ENCODE data around the gene B3GALNT2. TPM values are rescaled to one million over a fixed set of nuclear protein-coding genes. Genes with fewer than 3 reads are reported as not detected.

Gene B3GALNT2
- total and polyA plus RNA-seq, 5 donors from 2014 or later: 1.5 to 6.6 (median 4.8) TPM

DNA sequence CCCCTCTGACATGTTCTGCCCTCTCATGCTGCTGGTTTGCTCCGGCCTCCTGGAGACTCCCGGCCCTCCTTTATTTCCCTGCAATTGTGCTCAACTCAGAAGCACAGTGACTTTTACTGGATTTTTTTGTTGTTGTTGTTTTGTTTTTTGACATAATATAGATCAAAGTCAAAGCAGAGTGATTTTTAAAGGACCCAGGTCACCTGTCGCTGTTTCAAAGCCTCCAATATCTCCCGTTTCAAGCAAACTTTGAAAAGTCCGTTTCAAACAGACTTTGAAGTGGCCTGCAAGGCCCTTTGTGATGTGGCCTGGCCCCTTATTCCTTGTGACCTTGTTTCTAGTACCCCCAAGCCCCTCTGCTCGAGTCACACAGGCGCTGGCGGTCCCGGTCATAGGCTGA is 78.9 kb downstream of the B3GALNT2 start:
- no peak for ATAC-seq (ENCODE audit: low read depth in 2 of 2)
- no peak overlapping the region for H3K4me3 Mint-ChIP-seq
- H3K36me3 Mint-ChIP-seq: peaks cover 31% of the 10 kb centered on the region

DNA sequence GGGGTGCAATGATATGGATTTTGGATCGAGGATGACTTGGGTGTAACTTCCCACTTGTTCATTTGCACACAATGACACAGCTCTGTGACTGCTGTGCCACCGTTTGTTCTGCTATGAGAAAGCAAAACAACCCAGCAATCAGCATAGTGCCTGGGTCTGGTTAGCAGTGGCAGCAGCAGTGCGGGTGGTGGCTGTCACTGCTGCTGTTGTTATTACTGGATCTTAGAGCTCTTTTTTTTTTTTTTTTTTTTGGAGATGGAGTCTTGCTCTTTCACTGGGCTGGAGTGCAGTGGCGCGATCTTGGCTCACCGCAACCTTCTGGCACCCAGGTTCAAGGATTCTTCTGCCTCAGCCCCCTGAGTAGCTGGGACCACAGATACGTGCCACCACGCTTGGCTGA is 80.2 kb downstream of the B3GALNT2 start:
- Histone ChIP-seq H3K9me3 (ENCODE audit: control insufficient read depth in 2 of 2, low read length in 2 of 2) (no peaks in the 10 kb centered on the region), H3K27me3 (ENCODE audit: control insufficient read depth, insufficient read depth, low read length) (no peaks in the 10 kb centered on the region), H3K4me1 (ENCODE audit: control insufficient read depth, insufficient read depth, low read length, poor library complexity, severe bottlenecking) (peaks cover 10% of the 10 kb centered on the region), H3K4me3 (ENCODE audit: low read depth, low read length) (no peak overlapping the region), H3K36me3 (ENCODE audit: control insufficient read depth, insufficient read depth, low read length) (no peaks in the 10 kb centered on the region), H3K27ac (ENCODE audit: insufficient read depth, low read length, poor library complexity, severe bottlenecking) (no peak overlapping the region)
- peaks cover 12 to 25% (median 22%) of the 10 kb centered on the region in 4 donors for H3K4me1 Mint-ChIP-seq
- DNase-seq (peak in 1 of 3 donors; percentile 23), ATAC-seq (ENCODE audit: low read depth in 2 of 2) (no peak)
- H3K36me3 Mint-ChIP-seq: peaks cover 31% of the 10 kb centered on the region
- no peak overlapping the region for H3K4me3 Mint-ChIP-seq
- H3K27ac Mint-ChIP-seq: peak overlapping the region in 1 of 3 donors; percentile 68
- no peaks in the 10 kb centered on the region for H3K27me3 Mint-ChIP-seq
- peaks cover 0 to 2% (median 0%) of the 10 kb centered on the region in 7 donors for H3K9me3 Mint-ChIP-seq

More for the DNA sequence above, 78.9 kb downstream of the B3GALNT2 start:
- Mint-ChIP-seq H3K4me1 (peaks cover 12 to 25% (median 22%) of the 10 kb centered on the region in 4 donors), H3K27me3 (no peaks in the 10 kb centered on the region), H3K9me3 (peaks cover 0 to 2% (median 0%) of the 10 kb centered on the region in 7 donors), H3K27ac (peak overlapping the region in 1 of 3 donors; percentile 59)
- no peaks in the 10 kb centered on the region for H3K27me3 ChIP-seq (ENCODE audit: control insufficient read depth, insufficient read depth, low read length)
- H3K36me3 ChIP-seq (ENCODE audit: control insufficient read depth, insufficient read depth, low read length): no peaks in the 10 kb centered on the region
- H3K4me1 ChIP-seq (ENCODE audit: control insufficient read depth, insufficient read depth, low read length, poor library complexity, severe bottlenecking): peaks cover 10% of the 10 kb centered on the region
- H3K9me3 ChIP-seq (ENCODE audit: control insufficient read depth in 2 of 2, low read length in 2 of 2): no peaks in the 10 kb centered on the region
- H3K27ac ChIP-seq (ENCODE audit: insufficient read depth, low read length, poor library complexity, severe bottlenecking): no peak overlapping the region
- no peak overlapping the region for H3K4me3 ChIP-seq (ENCODE audit: low read depth, low read length)
- DNase-seq: no peak

DNA sequence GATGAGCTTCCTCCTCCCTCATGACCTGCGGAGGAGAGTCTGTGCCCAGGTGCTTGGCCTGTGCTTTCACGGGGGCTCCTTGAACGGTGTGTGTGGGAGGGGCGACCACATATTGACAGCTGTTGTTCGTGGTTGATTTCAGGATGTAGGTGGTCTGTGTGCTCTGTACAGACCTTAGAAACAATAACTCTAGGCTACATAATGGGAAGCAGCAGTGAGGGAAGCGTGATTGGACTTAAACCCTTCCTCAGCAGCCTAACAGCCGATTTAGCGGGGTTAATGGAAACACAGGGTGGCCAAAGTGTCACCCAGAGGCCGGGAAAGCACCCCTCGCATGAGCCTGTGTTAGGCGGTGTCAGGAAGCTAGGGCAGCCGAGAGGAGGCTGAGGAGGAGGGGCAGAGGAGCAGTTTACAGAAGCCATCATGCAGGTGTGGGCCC is 81.0 kb downstream of the B3GALNT2 start:
- Histone ChIP-seq H3K27ac (ENCODE audit: insufficient read depth, low read length, poor library complexity, severe bottlenecking) (no peak overlapping the region), H3K27me3 (ENCODE audit: control insufficient read depth, insufficient read depth, low read length) (no peaks in the 10 kb centered on the region), H3K9me3 (ENCODE audit: control insufficient read depth in 2 of 2, low read length in 2 of 2) (no peaks in the 10 kb centered on the region), H3K4me1 (ENCODE audit: control insufficient read depth, insufficient read depth, low read length, poor library complexity, severe bottlenecking) (peaks cover 10% of the 10 kb centered on the region), H3K4me3 (ENCODE audit: low read depth, low read length) (no peak overlapping the region), H3K36me3 (ENCODE audit: control insufficient read depth, insufficient read depth, low read length) (no peaks in the 10 kb centered on the region)
- peak in 1 of 3 donors; percentile 28 for DNase-seq
- Mint-ChIP-seq H3K4me3 (peak overlapping the region in 3 of 4 donors; percentile 4 to 71 (median 49)), H3K36me3 (peaks cover 29% of the 10 kb centered on the region), H3K27ac (peak overlapping the region; percentile 68 to 95 (median 83)), H3K4me1 (peaks cover 12 to 25% (median 22%) of the 10 kb centered on the region in 4 donors), H3K9me3 (peaks cover 0 to 2% (median 0%) of the 10 kb centered on the region in 7 donors), H3K27me3 (no peaks in the 10 kb centered on the region)
- peak; percentile 50 to 58 for ATAC-seq (ENCODE audit: low read depth in 2 of 2)

DNA sequence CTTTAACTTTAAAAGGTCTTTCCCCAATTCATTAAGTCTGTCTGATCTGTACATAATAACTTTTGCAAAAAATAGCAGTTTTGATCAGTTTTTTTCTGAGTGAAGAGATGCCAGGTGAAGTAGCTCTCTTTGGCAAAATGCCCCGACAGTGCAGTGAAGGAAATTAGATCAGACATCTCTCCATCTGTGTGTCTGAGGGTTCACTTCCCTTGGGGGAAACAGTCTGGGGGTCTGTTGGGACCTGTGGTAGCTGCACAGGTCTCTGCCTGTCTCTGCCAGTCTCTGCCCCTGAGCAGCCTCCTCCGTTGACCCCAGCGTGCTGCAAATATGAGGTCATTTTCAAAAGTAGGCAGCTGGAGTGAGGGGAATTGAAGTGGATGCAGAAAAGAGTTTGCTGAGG is 82.5 kb downstream of the B3GALNT2 start:
- Histone ChIP-seq H3K36me3 (ENCODE audit: control insufficient read depth, insufficient read depth, low read length) (no peaks in the 10 kb centered on the region), H3K27ac (ENCODE audit: insufficient read depth, low read length, poor library complexity, severe bottlenecking) (no peak overlapping the region), H3K4me3 (ENCODE audit: low read depth, low read length) (no peak overlapping the region), H3K4me1 (ENCODE audit: control insufficient read depth, insufficient read depth, low read length, poor library complexity, severe bottlenecking) (peaks cover 10% of the 10 kb centered on the region), H3K9me3 (ENCODE audit: control insufficient read depth in 2 of 2, low read length in 2 of 2) (no peaks in the 10 kb centered on the region), H3K27me3 (ENCODE audit: control insufficient read depth, insufficient read depth, low read length) (no peaks in the 10 kb centered on the region)
- H3K36me3 Mint-ChIP-seq: peaks cover 32% of the 10 kb centered on the region
- DNase-seq (no peak), ATAC-seq (ENCODE audit: low read depth in 2 of 2) (no peak)
- peaks cover 15 to 28% (median 21%) of the 10 kb centered on the region in 4 donors for H3K4me1 Mint-ChIP-seq
- no peak overlapping the region for H3K4me3 Mint-ChIP-seq
- H3K27ac Mint-ChIP-seq: no peak overlapping the region
- H3K9me3 Mint-ChIP-seq: peaks cover 0 to 2% (median 0%) of the 10 kb centered on the region in 7 donors
- H3K27me3 Mint-ChIP-seq: no peaks in the 10 kb centered on the region

DNA sequence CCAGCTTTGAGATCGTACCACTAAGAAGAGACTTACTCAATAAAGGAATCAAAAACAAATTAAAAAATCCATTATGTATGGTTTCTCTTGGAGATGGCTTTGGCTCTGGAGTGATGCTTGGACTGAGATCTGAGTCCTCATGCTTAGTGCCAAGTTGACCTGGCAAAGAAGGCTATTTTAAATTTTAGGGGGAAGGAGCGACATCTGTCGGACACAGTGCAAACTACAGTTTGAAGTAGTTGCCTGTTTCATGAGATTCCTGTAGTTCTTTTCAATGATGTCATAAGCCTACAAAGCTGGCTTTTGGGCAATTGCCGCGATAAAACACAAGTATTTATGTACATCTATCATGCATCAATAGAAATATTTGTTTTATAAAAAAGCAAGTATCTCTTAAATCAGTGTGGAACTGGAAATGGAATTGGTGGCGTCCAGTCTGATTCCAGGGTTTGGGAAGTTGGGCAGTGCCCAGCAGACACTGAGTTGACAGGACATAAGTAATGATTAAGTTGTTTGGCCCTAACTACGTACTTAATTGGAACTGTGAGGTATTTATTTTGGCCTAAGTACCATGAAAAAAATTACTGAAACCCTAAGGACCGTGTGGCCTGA is 87.1 kb downstream of the B3GALNT2 start:
- peak; percentile 36 to 76 (median 65) for DNase-seq
- peak; percentile 52 to 65 for ATAC-seq (ENCODE audit: low read depth in 2 of 2)
- no peak overlapping the region for H3K4me3 ChIP-seq (ENCODE audit: low read depth, low read length)
- Mint-ChIP-seq H3K27me3 (no peaks in the 10 kb centered on the region), H3K9me3 (peaks cover 0 to 2% (median 0%) of the 10 kb centered on the region in 7 donors), H3K36me3 (peaks cover 16% of the 10 kb centered on the region), H3K27ac (peak overlapping the region in 1 of 3 donors; percentile 58), H3K4me3 (no peak overlapping the region), H3K4me1 (peaks cover 4 to 11% (median 6%) of the 10 kb centered on the region in 4 donors)
- H3K36me3 ChIP-seq (ENCODE audit: control insufficient read depth, insufficient read depth, low read length): no peaks in the 10 kb centered on the region
- H3K4me1 ChIP-seq (ENCODE audit: control insufficient read depth, insufficient read depth, low read length, poor library complexity, severe bottlenecking): no peaks in the 10 kb centered on the region
- H3K9me3 ChIP-seq (ENCODE audit: control insufficient read depth in 2 of 2, low read length in 2 of 2): no peaks in the 10 kb centered on the region
- no peaks in the 10 kb centered on the region for H3K27me3 ChIP-seq (ENCODE audit: control insufficient read depth, insufficient read depth, low read length)
- H3K27ac ChIP-seq (ENCODE audit: insufficient read depth, low read length, poor library complexity, severe bottlenecking): no peak overlapping the region

DNA sequence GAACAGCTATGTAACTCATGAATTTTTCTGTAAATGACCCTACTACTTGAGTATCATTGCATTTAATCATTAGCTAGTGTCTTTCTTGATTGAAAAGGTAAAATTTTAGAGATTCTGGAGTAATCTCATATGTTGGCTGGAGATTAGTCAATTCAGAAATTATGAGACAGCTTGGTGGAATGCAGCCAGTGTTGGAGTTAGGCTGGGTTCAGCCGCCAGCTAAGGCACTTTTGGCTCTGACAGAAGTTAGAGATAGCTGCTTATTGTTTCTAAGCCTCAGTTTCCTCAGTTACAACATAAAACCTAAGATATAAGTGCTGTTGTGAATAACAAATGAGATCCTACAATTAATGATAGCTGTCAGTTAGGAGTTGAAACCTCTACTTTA is 87.6 kb downstream of the B3GALNT2 start:
- DNase-seq (no peak), ATAC-seq (ENCODE audit: low read depth in 2 of 2) (no peak)
- peaks cover 0 to 2% (median 0%) of the 10 kb centered on the region in 7 donors for H3K9me3 Mint-ChIP-seq
- peaks cover 16% of the 10 kb centered on the region for H3K36me3 Mint-ChIP-seq
- no peaks in the 10 kb centered on the region for H3K27me3 ChIP-seq (ENCODE audit: control insufficient read depth, insufficient read depth, low read length)
- no peaks in the 10 kb centered on the region for H3K27me3 Mint-ChIP-seq
- H3K4me3 ChIP-seq (ENCODE audit: low read depth, low read length): no peak overlapping the region
- H3K36me3 ChIP-seq (ENCODE audit: control insufficient read depth, insufficient read depth, low read length): no peaks in the 10 kb centered on the region
- H3K4me3 Mint-ChIP-seq: no peak overlapping the region
- peaks cover 5 to 13% (median 6%) of the 10 kb centered on the region in 4 donors for H3K4me1 Mint-ChIP-seq
- H3K27ac ChIP-seq (ENCODE audit: insufficient read depth, low read length, poor library complexity, severe bottlenecking): no peak overlapping the region
- H3K27ac Mint-ChIP-seq: peak overlapping the region in 1 of 3 donors; percentile 58
- H3K4me1 ChIP-seq (ENCODE audit: control insufficient read depth, insufficient read depth, low read length, poor library complexity, severe bottlenecking): no peaks in the 10 kb centered on the region
- H3K9me3 ChIP-seq (ENCODE audit: control insufficient read depth in 2 of 2, low read length in 2 of 2): no peaks in the 10 kb centered on the region

DNA sequence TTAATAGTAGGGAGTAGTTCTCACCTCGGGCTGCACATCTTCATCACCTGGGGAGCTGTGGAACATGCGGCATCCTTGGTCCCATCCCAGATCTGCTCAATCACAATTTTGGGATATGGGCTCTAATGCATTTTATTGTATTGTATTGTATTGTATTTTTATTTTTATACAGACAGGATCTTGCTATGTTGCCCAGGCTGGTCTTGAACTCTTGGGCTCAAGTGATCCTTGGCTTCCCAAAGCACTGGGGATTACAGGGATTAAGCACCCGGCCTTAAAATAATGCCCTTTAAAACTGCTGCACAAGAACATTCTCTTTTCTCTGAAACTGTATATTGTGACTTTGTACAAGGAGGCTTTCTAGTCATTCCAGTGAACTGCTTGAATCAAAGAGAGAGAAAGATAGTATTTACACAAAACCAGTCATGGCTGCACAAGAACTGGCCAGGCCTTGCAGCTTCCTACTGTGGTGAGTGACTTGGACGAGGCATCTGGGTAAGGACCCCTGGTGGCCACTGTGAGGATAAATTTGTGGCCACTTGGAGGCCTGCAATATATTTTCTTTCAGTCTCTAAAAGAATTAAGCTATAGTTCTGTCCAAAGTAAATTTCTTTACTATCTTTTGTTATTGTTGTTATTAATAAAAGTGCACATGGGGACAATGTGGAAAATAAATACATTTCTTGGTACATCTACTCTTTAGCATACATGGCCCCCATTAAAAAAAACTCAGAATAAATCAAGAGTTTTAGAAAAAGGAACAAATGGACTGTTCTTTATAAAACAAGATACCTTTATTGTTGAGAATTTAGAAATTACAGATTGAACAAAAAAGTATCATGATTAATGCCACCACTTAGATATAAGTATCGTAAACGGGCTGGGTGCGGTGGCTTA is 89.0 kb downstream of the B3GALNT2 start:
- Mint-ChIP-seq H3K36me3 (peaks cover 12% of the 10 kb centered on the region), H3K9me3 (peaks cover 0 to 2% (median 0%) of the 10 kb centered on the region in 7 donors), H3K4me3 (no peak overlapping the region), H3K4me1 (peaks cover 5 to 17% (median 12%) of the 10 kb centered on the region in 4 donors), H3K27ac (no peak overlapping the region), H3K27me3 (no peaks in the 10 kb centered on the region)
- Histone ChIP-seq H3K36me3 (ENCODE audit: control insufficient read depth, insufficient read depth, low read length) (no peaks in the 10 kb centered on the region), H3K27ac (ENCODE audit: insufficient read depth, low read length, poor library complexity, severe bottlenecking) (no peak overlapping the region), H3K4me1 (ENCODE audit: control insufficient read depth, insufficient read depth, low read length, poor library complexity, severe bottlenecking) (no peaks in the 10 kb centered on the region), H3K9me3 (ENCODE audit: control insufficient read depth in 2 of 2, low read length in 2 of 2) (no peaks in the 10 kb centered on the region), H3K27me3 (ENCODE audit: control insufficient read depth, insufficient read depth, low read length) (no peaks in the 10 kb centered on the region), H3K4me3 (ENCODE audit: low read depth, low read length) (no peak overlapping the region)
- DNase-seq (peak; percentile 32 to 79 (median 61)), ATAC-seq (ENCODE audit: low read depth in 2 of 2) (peak; percentile 76 to 78)

Data from CD4-positive, CD25-positive, alpha-beta regulatory T cell (primary cell).